ENCODE measurements around the gene TBKBP1.

Gene TBKBP1

DNA sequence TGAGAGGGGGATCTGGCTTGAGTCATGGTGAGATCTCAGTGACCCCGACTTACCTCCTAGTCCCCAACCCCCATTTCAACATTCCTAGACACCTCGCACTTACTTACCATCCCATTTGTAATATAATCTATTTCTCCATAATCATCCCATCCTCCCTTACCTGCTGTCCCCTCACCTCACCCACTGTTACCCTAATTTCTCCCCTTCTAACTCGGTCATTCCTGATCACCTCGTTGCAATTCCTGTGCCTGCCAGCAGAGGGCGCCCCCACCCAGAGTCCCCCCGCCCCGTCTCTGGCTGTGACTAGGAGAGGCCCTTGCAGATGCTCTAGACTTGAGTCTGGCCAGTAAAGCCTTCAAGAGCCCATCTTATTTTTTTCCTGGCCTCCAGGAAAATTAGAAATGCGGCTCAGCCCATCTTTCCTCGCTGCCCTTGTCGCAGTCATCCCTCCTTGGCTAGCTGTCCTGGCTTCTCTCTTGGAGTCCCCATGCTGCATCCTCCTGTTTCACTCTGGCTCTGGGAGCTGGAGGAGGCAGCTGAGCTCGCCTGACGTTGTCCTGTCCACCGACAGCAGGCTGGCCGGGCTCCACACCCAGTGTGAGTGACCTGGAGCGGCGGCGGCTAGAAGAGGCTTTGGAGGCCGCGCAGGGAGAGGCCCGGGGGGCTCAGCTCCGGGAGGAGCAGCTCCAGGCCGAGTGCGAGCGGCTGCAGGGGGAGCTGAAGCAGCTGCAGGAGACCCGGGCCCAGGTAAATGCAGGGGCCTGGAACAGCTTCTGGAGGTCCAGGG lies 5.0 kb downstream of the TBKBP1 start:
- in situ Hi-C loops (cut with MboI; ENCODE audit: low sequenced_read_pairs), result no loop called here

DNA sequence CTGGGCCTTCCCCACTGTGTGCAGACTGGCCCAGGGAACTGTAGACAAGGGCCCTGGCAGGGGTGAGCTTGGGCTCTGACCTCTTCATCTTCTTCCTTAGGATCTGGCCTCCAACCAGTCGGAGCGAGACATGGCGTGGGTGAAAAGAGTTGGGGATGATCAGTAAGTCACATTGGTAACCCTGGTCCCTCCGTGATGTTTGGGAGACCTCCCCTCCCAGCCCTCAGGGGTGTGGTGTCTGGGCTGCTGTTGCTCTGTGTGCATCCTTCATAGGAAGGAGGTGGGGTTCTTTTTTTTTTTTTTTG lies 5.5 kb downstream of the TBKBP1 start:
- in situ Hi-C loops (cut with MboI; ENCODE audit: low sequenced_read_pairs), result no loop called here

DNA sequence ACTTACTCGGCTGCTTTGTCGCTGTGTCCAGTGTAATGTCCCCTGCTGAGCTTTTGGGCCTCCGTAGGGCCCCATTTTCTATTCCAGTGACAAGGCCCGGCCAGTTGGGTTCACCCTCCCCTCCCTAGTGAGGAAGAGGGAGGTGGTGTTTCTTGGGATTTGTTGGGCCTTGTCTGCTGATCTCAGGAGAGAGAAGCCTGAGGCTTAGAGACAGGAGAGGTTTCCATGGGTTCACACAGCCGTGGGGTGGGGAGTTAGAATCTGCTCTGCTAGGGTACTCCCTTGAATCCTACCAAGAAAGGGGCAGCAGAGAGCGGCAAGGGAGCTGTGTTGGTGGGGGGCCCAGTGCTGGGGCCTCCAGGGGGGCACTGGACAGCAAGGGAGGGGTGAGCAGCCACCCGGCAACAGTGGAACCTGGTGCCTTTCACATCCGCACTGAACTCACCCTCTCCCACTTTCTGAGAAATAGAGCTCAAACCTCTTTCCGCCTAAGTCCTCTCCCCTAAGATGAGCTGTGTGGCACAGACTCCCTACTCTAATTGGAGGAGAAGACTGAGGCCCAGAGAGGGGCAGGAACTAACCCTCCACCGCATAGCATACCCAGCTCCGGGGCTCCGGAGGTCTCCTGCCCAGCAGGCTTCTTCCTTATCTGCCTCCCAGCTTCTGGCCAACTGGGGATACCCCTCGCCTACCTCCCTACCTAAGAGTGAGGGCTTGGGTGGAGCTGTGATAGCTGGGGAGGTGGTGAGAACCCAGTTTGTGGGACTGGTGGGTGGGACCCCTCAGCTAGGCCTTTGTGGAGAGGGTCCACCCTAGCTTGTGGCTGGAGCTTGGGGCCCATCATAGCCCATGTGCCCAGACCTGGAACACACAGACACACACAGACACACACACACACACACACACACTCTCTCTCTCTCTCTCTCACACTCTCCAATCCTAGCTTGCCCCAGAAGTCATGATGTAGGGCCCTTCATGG lies 6.8 kb downstream of the TBKBP1 start:
- in situ Hi-C loops (cut with MboI; ENCODE audit: low sequenced_read_pairs), result no loop called here

DNA sequence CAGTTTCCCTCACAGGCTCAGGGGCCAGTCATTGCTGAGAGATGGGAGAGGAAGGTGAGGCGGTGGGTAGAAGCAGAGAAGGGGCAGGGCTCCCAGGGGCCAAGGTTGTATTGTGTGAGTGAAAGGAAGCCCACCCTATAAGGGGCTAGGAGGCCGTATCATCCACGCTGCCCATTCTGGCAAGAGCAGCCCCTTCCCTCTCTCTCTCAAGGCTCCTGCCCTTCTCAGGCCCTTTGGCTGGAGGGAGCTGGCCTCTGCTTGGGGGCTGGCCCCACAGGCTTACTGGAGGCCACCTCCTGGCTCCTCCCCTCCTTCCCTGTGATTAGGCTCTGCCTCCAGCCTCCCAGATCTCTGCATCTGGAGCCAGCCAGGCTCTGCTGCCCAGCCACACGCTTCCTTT lies 7.6 kb downstream of the TBKBP1 start:
- in situ Hi-C loops (cut with MboI; ENCODE audit: low sequenced_read_pairs), result no loop called here

DNA sequence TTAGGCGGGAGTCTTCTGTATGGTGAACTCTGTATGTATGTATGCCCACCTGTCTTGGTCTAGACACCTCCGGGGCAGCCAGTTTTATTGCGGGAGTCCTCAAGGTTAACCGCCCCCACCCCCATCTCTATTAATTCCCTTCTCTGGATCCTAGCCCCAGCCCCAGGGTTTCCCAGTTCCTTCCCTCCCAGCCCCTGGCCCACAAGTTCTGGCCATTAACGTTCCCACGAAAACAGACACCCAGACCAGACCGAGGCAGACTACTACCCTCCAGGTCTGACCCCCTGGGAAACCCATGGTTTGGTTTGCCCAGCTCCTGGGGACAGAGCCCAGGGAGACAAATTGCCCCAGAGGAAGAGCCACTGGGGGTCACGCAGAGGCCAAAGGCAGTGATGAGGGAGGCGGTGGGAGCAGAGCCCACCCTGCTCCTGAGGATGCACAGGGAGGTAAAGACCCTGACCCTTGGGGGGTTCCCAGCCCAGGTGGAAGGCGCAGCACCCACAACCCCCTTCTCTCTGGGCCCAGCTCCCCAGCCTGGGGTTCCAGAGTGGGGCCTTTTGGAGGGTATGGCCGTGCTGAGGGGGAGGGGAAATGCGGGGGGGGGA lies 8.5 kb downstream of the TBKBP1 start:
- in situ Hi-C loops (cut with MboI; ENCODE audit: low sequenced_read_pairs), result no loop called here

DNA sequence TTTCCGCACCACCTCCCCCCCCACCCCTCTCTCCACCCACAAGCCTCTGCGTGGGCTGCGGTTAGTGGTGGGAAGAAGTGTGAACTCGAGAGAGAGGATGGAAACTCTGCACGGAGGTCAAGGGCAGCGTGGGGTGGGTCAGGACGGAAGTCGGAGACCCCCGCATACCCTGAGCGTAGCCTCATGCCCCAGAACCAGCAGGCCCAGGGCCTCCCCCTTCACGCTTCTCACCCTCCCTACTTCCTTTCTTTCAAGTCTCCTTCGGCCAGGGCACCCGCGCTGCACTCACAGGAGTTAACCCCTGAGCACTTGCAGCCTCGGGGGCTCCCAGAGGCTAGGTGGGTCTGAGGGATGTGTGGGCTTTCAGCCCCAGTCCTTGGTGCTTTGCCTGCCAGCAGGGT lies 9.2 kb downstream of the TBKBP1 start:
- in situ Hi-C loops (cut with MboI; ENCODE audit: low sequenced_read_pairs), result no loop called here

DNA sequence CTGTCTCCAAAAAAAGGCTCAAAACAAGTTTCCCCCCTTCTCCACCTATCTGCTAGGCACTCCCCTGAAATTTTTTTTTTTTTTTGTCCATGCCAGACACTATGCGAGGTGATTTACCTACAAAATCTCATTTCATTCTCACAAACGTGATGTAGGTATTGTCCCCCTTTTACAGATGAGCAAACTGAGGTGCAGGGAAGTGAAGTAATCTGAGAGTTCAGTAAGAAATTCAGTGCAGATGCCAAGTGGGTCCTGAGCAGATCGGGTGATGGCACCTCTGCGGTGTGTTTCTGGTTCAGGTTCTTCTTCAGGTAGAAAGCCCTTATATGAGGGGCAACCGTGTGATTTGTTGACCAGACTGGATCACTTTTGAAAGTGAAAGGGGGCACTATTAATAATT lies 9.7 kb downstream of the TBKBP1 start:
- in situ Hi-C loops (cut with MboI; ENCODE audit: low sequenced_read_pairs), result no loop called here

DNA sequence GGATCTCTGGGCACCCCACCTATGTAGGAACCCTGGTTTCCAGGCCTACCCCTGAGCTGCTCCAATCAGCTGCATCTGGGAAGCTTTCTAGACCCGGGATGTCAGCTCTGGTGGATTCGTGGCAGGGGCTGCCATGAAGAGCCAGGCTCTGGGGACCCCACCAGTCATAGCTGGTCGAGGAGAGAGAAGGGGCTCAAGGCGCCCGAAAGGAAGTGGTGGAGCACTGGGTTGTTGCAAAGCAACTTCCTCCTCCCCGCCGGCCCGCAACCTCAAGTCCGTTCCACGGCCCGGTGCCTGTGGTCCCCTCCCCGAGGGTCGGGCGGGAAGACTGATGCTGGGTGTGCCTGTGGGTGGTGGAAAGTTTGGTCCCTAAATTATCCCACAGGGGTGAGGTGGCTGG lies 10.2 kb downstream of the TBKBP1 start:
- in situ Hi-C loops (cut with MboI; ENCODE audit: low sequenced_read_pairs), result no loop called here

DNA sequence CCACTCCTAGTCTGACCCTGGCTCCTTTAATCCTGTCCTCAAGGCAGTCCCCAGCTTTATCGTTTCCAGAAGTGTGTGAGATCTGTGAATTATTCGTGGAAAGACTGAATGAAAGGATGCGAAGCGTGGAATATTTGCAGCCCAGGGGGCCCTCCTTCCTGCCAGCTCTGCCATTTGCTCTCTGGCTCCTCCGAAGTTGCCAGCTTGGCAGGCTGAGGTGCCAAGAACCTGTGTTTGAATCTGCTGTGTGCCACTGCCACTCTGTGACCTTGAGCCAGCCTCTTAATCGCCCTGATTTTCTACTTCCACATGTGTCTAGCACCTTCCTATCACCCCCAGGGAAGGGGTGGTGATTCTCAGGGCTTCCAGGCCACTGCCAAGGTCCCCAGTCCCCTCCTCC lies 10.8 kb downstream of the TBKBP1 start:
- in situ Hi-C loops (cut with MboI; ENCODE audit: low sequenced_read_pairs), result no loop called here

DNA sequence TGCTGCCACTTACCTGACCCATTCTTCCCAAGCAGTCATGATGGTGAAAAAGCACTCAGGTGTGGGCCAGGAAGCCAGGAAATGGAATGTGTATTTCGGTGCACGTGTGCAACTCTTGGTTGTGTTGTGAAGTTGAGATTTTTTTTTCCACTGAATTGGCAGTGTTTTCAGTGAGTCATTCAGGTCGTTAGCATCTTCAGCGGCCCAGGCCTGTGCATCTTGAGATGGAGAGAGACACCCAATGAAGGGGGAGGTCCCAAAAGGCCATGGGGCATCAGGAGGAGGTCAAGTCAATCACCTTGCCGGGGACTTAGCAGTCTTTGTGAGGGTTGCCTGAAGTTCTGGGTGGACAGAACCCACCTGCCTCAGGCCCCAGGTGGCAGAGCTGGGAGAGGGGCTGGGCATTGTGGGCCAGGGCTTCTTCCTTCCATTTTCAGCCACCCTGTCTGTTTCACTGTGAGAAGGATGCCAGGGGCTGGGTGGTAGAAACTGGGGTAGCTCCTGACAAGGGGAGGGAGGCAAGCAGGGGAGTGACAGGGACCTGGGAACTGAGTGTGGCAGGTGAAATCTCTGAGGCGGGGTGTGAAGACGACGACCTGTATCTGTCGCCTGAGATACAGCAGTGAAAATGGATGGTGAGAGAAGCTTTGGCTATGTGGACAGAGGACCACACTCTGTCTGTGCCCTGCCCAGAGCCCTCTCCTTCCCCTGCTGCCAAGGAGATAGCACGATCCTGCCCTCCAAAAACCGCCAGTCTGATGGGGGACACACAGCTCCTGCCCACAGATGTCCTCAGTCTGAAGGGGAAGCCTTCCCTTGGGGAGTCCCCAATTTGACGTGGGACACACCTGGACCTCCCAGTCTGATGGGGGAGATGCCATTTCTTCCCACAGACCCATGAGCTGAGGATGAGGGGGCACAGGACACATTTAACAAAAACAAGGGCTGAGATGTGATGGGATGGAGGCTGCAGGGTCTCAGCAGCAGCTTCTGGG lies 11.9 kb downstream of the TBKBP1 start:
- in situ Hi-C loops (cut with MboI; ENCODE audit: low sequenced_read_pairs), result no loop called here

DNA sequence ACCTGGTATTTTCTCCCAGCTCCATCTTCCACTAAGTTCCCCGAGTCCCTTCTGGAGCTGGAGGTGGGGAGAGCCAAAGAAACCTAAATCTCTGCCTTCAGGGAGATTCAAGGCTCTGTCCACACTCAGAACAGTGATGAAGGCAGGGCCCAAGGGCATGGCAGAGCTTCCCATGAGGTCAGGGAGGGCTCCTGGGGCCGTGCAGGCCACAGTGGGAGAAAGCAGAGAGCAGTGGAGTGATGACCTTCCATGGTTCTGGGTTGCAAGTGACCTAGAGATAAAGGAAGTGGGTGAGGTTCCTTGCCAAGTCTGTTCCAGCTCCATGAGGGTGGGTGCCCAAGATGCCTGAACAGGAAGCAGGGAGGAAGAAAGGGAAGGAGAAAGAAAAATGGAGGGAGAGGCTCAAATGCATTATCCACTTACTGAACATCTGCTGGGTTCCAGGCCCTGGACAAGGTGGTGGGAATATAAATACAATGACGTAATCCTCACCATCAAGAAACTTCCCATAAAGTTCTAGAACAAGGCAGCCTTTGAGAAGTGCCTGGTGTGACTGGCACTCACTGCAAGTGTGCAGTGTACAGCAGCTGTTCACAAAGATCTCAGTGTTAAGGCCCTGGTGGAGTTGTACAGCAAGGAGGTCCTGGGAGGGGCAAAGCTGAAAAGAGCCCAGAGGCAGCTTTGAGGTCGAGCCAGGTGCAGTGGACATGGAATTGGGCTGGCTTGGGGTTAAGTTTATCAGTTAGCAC lies 13.3 kb downstream of the TBKBP1 start:
- in situ Hi-C loops (cut with MboI; ENCODE audit: low sequenced_read_pairs), result no loop called here

DNA sequence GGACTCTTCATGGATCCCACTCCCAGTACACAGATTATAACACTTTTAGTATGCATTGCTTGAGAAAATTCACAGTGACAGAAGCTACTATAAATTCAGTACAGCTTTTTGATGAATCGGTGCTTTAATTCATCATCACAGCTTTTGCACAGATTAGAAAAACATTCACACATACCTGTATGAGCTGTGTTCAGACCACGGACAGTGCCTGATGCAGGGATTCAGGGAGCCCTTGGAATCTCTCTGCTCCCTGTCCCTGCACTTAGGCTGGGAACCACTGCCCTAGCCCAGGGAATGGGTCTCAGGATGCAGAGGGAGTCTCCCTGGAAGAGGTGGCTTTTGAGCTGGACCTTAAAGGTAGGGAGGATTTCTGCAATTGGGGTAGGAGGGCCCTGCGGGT lies 13.9 kb downstream of the TBKBP1 start:
- in situ Hi-C loops (cut with MboI; ENCODE audit: low sequenced_read_pairs), result no loop called here

DNA sequence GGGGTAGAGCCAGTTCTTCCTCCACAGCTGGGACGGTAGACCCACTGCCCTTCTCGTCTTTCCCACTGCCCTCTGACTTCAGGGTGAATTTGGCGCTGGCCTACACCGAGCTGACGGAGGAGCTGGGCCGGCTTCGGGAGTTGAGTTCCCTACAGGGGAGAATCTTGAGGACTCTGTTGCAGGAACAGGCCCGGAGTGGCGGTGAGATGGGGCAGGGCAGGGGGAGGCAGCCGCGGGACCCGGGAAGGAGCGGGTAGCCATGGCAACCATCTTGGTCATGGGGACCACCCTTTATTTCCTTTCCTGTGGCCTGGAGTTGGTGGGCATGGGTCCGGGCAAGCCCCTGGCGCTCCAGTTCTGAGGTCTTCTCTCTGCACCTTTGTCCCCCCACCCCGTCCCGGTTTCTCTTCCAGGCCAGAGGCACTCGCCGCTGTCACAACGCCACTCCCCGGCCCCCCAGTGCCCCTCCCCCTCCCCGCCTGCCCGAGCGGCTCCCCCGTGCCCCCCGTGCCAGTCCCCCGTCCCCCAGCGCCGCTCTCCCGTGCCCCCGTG lies 14.4 kb downstream of the TBKBP1 start:
- in situ Hi-C loops (cut with MboI; ENCODE audit: low sequenced_read_pairs), result no loop called here

DNA sequence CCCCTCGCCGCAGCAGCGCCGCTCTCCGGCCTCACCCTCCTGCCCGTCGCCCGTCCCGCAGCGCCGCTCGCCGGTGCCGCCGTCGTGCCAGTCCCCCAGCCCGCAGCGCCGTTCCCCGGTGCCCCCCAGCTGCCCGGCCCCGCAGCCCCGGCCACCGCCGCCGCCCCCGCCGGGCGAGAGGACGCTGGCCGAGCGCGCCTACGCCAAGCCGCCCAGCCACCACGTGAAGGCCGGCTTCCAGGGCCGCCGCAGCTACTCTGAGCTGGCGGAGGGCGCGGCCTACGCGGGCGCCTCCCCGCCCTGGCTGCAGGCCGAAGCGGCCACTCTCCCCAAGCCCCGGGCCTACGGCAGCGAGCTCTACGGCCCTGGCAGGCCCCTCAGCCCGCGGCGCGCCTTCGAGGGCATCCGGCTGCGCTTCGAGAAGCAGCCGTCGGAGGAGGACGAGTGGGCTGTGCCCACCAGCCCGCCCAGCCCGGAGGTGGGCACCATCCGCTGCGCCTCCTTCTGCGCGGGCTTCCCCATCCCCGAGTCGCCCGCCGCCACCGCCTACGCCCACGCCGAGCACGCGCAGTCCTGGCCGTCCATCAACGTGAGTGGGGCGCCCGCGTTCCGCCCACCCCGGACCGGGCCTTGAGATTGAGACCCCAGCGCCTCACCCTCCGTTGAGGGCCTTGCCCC lies 15.0 kb downstream of the TBKBP1 start:
- in situ Hi-C loops (cut with MboI; ENCODE audit: low sequenced_read_pairs), result no loop called here

DNA sequence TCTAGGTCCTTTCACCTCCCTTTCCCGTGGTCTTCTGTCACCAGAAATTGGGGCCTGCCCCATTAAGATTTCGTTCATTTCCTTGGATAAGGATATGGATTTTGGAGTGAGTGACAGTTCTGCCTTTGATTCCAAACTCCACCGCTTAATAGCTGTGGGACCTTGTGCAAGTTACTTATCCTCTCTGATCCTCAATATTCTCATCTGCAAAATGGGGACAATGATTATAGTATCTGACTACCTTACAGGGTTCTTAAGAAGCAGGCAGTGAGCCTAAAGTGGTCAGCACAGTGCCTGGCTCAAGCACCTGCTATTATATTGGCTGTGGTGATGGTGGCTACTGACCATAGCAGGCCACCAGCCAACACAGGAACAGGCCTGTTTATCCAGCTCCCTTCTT lies 15.6 kb downstream of the TBKBP1 start:
- in situ Hi-C loops (cut with MboI; ENCODE audit: low sequenced_read_pairs), result no loop called here

DNA sequence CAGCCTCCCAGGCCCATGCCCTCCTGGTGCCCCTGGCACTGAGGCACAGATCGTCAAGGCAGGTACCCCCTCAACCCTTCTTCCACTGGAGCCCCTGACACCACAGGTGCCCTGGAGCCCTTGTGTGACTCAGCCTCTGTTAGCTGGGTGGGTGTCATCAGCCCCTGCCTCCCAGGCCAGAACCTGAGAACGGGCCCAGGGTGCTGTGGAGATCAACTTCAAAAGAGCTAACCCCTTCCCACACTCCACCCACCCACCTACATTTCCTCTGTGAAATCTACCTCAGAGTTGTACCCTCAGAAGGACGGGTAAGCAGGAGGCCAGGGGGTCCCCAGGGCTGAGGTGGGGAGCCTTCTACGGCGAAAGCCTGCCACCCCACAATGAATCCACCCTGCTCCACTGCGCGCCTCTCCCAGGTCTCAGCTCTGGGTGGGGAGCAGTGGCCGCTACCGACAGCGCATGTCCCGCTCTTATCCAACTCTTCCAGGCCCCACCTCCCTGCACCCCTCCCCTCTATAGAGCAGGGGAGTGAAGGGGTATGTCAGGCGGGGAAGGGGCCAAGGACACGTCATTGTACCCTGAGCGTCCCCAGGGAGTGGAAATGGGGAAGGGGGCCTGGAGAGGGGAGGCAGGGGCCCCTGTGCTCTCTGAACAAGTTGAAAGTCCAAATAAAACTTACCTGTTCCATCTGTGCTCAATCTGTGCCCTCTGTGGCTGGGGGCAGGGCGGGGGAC lies 17.6 kb downstream of the TBKBP1 start:
- in situ Hi-C loops (cut with MboI; ENCODE audit: low sequenced_read_pairs), result no loop called here

DNA sequence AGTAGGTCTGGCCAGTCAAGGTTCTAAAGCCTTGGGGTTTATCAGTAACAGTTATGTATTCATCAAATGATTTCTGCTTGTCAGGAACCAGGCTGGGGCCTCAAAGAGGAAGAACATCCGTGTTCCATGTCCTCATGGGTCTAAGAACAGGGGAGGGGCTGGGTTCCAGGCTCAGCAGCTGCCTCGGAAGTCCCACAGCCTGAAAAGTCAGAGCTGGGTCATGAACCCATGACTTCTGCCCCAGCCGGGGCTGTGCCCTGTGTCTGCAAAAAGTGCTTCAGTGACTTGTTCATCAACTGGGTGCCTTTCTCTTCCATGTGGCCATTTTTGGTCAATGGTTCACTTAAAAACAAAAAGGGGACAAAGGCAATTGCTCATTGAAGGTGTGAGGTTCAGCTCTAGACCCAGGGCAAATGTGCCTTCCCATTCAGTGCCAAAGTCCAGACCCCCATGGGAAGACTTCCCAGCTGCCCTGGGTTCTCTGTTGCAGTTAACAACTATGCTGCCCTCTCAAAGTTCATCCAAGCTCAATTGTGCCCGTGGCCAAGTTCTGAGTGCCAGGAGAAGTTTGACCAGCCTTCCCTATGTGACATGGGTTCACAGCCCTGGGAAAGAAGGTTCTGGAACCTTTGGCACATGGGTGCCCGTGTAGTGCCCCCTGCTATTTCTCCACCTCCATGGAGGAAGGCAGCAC lies 18.5 kb downstream of the TBKBP1 start:
- in situ Hi-C loops (cut with MboI; ENCODE audit: low sequenced_read_pairs), result no loop called here

Data from HL-60/S4 (cell line).